HG02610 (cell line): ENCODE data around the gene SEMA3A.
"Not testable (repeated sequence)": the region's sequence is repeated elsewhere in the genome, so short reads cannot be mapped to it uniquely, and the experiment has no call there.

Experiments used
- ATAC-seq: cut with Tn5 transposase; IDR thresholded peaks from one replicate; pipeline ENCODE4 v1.9.1; 2021; ENCODE audit warnings: mild to moderate bottlenecking, moderate library complexity; ENCODE audit not compliant: unreplicated experiment

The SEMA3A gene

DNA sequence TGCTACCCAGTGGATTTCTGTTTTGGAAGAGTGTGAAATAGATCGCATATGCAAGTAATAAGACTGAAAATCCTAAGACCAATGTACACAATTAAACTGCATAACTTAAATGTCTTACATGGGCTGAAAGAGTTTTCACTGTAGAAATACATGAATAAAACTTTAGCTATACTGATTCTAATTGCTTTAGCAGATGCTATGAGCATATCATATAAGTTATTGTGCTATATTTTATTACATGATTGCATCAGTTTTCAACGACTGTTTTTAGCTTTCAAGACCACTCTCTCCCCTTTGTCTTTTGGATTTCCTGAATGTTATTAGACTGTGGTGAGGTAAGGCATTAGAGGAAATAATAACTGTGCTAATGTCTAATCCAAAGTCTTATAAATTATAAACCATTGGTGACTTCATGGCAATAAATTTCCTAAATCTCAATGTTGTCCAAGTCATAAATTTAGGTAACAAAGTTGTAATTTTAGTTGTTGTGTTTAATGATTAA lies 124.5 kb downstream of the SEMA3A start:
- ATAC-seq, result no peak

- no peak for ATAC-seq
Observed at GRCh38 chr7:84069033-84069432, 125.6 kb downstream of the SEMA3A start.

DNA sequence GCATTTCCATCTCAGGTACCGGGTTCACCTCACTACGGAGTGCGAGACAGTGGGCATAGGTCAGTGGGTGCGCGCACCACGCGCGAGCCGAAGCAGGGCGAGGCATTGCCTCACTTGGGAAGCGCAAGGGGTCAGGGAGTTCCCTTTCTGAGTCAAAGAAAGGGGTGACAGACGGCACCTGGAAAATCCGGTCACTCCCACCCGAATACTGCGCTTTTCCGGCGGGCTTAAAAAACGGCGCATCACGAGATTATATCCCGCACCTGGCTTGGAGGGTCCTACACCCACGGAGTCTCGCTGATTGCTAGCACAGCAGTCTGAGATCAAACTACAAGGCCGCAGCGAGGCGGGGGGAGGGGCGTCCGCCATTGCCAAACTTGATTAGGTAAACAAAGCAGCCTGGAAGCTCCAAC lies 132.1 kb downstream of the SEMA3A start:
- not testable (repeated sequence) for ATAC-seq

GRCh38 chr7:84060760-84061261 lies 133.8 kb downstream of the SEMA3A start:
- no peak for ATAC-seq

- no peak for ATAC-seq
Observed at GRCh38 chr7:84060000-84060399, 134.6 kb downstream of the SEMA3A start.

DNA sequence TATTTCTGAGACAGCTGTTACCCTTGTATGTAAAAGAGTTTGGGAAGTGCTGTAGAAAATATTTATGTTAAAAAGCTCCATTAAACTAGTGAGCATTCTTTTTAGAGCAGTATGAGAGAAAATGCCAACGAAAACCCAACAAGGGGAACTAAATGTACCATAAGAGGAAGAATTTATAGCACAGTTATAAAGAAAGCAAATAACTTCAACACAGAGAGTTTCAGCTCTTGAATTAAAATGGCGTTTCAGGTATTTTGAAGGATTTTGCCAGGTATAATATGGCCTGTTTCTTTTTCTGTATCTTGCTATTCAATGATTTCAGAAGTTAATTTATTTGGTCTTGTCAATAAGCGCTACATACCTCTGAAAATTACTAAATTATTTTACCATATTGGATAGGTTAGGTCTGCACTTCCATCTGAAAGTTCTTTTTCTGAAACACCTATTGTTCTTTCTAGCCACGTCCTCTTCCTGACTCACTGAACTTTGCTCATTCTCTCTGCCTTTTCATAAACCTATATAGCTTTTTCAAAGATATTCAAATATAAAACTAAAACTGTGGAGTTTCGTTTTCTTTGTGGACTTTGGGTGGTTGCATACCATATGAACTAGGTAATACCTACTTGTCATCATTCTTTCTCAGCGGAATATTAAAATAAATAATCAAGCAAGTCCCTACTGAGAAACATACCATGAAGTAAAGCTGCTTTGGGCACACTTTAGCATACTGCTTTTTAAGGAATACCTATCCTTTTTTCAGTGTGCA lies 136.1 kb downstream of the SEMA3A start:
- no peak for ATAC-seq

DNA sequence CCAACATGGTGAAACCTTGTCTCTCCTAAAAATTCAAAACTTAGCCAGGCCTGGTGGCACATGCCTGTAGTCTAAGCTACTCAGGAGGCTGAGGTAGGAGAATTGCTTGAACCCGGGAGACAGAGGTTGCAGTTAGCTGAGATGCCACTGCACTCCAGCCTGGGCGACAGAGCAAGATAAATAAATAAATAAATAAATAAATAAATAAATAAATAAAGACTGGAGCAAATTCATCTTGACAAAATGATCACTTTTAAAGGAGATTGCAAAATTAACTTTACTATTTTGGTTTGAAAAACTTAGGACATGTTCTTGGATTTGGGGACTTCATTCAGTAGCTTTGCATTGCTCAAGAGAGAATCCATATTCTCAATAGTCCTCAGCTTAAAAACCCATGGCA lies 137.0 kb downstream of the SEMA3A start:
- ATAC-seq, result no peak

GRCh38 chr7:84055904-84056605 lies 138.5 kb downstream of the SEMA3A start:
- no peak for ATAC-seq

DNA sequence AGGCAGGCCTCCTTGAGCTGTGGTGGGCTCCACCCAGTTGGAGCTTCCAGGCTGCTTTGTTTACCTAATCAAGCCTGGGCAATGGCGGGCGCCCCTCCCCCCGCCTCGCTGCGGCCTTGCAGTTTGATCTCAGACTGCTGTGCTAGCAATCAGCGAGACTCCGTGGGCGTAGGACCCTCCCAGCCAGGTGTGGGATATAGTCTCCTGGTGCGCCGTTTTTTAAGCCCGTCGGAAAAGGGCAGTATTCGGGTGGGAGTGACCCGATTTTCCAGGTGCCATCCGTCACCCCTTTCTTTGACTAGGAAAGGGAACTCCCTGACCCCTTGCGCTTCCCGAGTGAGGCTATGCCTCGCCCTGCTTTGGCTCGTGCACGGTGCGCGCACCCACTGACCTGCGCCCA lies 139.4 kb downstream of the SEMA3A start:
- ATAC-seq, result not testable (repeated sequence)

DNA sequence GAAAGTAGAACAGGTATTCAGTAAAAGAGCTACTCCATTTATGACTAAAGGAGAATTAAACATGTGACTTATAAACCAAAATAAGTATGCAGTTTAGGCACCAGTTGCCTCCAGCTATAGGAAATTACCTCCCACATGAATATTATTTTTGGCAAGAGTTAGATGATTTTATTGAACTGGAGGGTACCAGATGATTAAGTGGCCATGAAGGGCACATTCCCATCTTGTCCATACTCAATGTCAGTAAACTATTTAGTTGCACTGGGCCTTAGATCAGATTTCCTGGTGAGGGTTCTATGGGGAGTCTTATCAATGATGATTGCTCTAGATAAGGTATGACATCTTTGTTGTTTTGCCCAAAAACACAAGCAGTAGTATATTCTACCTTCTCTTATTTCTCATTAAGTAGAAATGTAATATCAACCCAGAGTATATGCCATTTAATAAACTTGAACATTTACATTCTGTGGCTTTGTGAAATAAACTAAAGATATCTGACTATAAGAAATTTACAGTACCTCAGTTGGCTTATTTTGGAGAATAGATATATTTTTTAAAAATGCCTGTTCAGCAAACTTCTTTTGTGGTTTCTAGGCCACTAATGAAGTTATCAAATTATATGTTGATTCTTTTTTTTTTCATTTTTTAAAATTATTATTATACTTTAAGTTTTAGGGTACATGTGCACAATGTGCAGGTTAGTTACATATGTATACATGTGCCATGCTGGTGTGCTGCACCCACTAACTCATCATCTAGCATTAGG lies 145.3 kb downstream of the SEMA3A start:
- no peak for ATAC-seq

GRCh38 chr7:84047085-84047484 lies 147.5 kb downstream of the SEMA3A start:
- ATAC-seq, result no peak

- no peak for ATAC-seq
Observed at GRCh38 chr7:84044834-84045233, 149.8 kb downstream of the SEMA3A start.

- no peak for ATAC-seq
Observed at GRCh38 chr7:84043661-84044191, 150.9 kb downstream of the SEMA3A start.

DNA sequence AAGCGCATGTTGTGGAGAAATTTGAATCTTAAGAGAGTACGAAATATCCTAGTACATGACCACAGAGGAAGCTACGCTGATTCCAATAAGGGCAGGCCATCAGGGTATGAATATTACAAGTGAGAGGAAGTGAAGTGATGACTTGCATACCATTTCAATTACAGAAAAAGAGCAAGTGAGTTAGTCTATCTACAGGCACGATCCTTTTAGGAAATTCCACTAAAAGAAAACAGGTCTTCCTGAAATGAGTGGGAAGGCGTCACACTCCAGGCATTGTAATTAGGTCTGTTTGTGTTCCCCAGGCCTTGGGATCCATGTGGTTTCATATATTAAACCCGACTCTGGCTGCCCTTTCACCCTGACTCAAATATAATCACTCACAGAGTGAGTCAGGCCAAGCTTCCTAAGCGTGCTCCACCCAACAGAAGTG lies 152.5 kb downstream of the SEMA3A start:
- ATAC-seq, result no peak

DNA sequence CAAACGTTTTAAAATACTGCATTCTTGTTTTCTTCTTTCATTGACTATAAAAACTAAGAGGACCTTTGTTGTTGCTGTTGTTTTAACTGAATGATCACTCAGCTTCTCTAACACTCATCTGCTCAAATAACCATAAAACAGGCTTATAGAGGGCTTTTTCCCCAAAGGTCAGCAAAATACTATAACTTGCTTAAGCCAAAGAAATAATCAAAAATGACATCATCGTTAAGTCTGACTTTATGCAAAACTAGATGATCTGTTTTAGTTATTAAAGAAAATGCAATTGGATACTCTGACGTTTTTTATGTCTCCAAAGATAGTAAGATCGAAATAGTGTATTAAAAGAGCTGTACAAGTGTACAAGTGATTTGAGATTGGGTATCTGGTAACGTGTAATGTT lies 152.9 kb downstream of the SEMA3A start:
- no peak for ATAC-seq

DNA sequence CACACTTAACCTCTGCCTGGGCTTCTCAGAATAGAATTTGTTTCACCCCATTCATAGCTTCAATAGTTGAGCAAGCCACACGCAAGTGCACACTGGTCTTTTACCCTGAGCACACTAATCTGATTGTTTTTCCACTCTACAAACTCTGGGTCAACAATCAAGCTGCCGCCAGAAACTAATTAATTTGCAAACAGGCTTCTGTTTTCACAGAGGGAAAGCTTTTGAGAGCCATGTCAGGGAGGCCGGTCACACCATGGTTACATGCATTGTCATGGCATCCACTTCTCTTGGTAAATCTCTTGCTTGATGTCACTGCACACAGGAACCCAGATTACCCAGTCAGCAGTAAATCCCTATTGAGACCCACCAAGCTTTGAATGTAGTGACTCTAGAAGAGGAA lies 154.2 kb downstream of the SEMA3A start:
- ATAC-seq, result no peak

DNA sequence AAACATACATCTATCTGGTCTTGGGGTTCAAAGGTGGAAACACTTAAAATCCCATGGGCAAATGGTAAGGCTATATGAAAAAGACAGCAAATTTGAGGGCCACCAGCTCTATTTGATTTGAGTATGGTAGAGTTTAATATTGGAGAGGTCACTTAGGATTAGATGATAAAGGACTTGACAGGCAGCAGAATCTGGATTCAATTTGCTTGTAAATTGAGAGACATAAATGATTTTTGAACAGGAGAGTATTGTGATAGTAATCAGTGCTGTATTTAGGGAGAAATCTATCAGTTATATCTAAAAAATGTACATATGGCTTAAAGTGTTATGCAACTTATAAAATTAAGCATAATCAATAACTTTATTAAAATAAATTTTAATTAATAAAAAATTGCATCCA lies 155.2 kb downstream of the SEMA3A start:
- ATAC-seq, result no peak

GRCh38 chr7:84027678-84028077 lies 166.9 kb downstream of the SEMA3A start:
- no peak for ATAC-seq

GRCh38 chr7:84025332-84025927 lies 169.2 kb downstream of the SEMA3A start:
- no peak for ATAC-seq

- no peak for ATAC-seq
Observed at GRCh38 chr7:84022684-84023308, 171.8 kb downstream of the SEMA3A start.
